Measurements from ENCODE around the gene TEX2. TPM values are rescaled to one million over a fixed set of nuclear protein-coding genes. Genes with fewer than 3 reads are reported as not detected.
A peak's percentile ranks its signal among the peaks of the same experiment; 100 is the strongest.
"Not testable (repeated sequence)": the region's sequence is repeated elsewhere in the genome, so short reads cannot be mapped to it uniquely, and the experiment has no call there.

TEX2 gene
- total RNA-seq, 6 donors from 2014 or later: 42.3 to 96.1 (median 53.4) TPM

DNA sequence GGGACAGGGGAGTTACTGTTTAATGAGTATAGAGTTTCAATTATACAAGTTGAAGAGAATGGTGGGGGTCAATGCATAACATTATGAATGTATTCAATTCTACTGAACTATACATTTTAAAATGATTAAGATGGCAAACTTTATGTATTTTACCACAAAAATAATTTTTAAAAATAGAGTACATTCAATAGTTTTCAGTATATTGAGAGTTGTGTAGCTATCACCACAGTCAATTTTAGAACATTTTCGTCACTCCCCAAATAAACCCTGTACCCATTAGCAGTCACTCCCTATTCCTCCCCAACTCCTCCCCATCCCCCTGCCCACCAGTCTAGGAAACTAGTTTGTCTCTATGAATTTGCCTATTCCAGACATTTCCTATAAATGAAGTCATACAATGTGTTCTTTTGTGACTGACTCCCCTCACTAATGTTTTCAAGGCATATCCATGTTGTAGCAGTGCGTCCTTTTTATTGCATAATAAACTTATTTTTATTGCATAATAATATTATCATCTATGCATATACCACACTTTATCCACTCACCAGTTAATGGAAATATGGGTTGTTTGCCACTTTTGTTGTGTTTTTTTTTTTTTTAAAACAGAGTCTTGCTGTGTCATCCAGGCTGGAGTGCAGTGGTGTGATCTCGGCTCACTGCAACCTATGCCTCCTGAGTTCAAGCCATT is 80.6 kb downstream of the TEX2 start:
- Histone ChIP-seq H3K27ac (peak overlapping the region in 1 of 4 donors; percentile 70), H3K4me3 (no peak overlapping the region), H3K9me3 (no peaks in the 10 kb centered on the region), H3K27me3 (no peaks in the 10 kb centered on the region), H3K4me1 (peaks cover 8 to 35% (median 23%) of the 10 kb centered on the region in 4 donors), H3K36me3 (peaks cover 0 to 10% (median under 1%) of the 10 kb centered on the region in 4 donors)
- no peak for TF ChIP-seq EP300 (IDR thresholded peaks at IDR 0.05)
- TF ChIP-seq POLR2AphosphoS5 (IDR thresholded peaks at IDR 0.05): no peak
- TF ChIP-seq POLR2A (IDR thresholded peaks at IDR 0.05): no peak
- TF ChIP-seq, protein P1, sequence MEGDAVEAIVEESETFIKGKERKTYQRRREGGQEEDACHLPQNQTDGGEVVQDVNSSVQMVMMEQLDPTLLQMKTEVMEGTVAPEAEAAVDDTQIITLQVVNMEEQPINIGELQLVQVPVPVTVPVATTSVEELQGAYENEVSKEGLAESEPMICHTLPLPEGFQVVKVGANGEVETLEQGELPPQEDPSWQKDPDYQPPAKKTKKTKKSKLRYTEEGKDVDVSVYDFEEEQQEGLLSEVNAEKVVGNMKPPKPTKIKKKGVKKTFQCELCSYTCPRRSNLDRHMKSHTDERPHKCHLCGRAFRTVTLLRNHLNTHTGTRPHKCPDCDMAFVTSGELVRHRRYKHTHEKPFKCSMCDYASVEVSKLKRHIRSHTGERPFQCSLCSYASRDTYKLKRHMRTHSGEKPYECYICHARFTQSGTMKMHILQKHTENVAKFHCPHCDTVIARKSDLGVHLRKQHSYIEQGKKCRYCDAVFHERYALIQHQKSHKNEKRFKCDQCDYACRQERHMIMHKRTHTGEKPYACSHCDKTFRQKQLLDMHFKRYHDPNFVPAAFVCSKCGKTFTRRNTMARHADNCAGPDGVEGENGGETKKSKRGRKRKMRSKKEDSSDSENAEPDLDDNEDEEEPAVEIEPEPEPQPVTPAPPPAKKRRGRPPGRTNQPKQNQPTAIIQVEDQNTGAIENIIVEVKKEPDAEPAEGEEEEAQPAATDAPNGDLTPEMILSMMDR (IDR thresholded peaks at IDR 0.05): no peak
- 80 to 87% methylated on average over 3 of the region's 3 CpGs for WGBS, 2 donors
- ATAC-seq (ENCODE audit: low FRiP score in 2 of 2) (no peak), DNase-seq (no peak)

- TF ChIP-seq POLR2A (IDR thresholded peaks at IDR 0.05) (peak in 1 of 4 donors; percentile 34), EP300 (IDR thresholded peaks at IDR 0.05) (peak in 1 of 4 donors; percentile 58), POLR2AphosphoS5 (IDR thresholded peaks at IDR 0.05) (peak in 1 of 2 donors; percentile 34)
- TF ChIP-seq, protein P1 (IDR thresholded peaks at IDR 0.05): peak in 1 of 6 experiments; percentile 27
- no peak overlapping the region for H3K4me3 ChIP-seq
- H3K27ac ChIP-seq: peak overlapping the region; percentile 65 to 75 (median 68)
- DNase-seq: peak in 1 of 2 donors; percentile 55
- peak in 1 of 2 donors; percentile 54 for ATAC-seq (ENCODE audit: low FRiP score in 2 of 2)
- 67 to 69% methylated on average over 11 of the region's 11 CpGs for WGBS, 2 donors
- H3K27me3 ChIP-seq: no peaks in the 10 kb centered on the region
- H3K36me3 ChIP-seq: peaks cover 0 to 6% (median 3%) of the 10 kb centered on the region in 4 donors
- no peaks in the 10 kb centered on the region for H3K9me3 ChIP-seq
- peaks cover 20 to 46% (median 34%) of the 10 kb centered on the region in 4 donors for H3K4me1 ChIP-seq
These were observed 82.7 kb downstream of the TEX2 start for GRCh38 chr17:64180089-64181073.

DNA sequence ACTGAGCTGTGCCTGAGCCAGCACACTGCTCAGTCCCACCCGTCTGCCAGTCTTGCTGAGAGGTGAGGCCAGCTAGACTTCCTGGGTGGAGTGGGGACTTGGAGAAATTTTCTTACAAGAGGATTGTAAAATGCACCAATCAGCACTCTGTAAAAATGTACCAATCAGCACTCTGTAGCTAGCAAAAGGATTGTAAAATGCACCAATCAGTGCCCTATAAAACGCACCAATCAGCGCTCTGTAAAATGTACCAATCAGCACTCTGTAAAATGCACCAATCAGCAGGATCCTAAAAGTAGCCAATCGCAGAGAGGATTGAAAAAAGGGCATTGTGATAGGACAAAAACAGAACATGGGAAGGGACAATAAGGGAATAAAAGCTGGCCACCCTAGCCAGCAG is 84.0 kb downstream of the TEX2 start:
- not testable (repeated sequence) for ATAC-seq (ENCODE audit: low FRiP score in 2 of 2); H3K27me3 ChIP-seq; H3K9me3 ChIP-seq; H3K4me3 ChIP-seq; H3K36me3 ChIP-seq; DNase-seq
- Histone ChIP-seq H3K4me1 (peaks cover 27 to 46% (median 36%) of the 10 kb centered on the region in 4 donors), H3K27ac (peak overlapping the region in 2 of 4 donors; percentile 9 to 14)
- WGBS, 2 donors: 67 to 76% methylated on average over 3 to 4 of the region's 4 CpGs

- H3K4me1 ChIP-seq: peaks cover 30 to 54% (median 37%) of the 10 kb centered on the region in 4 donors
These were observed 84.8 kb downstream of the TEX2 start for GRCh38 chr17:64178011-64178825.

More at GRCh38 chr17:64178011-64178825, 84.8 kb downstream of the TEX2 start:
- Histone ChIP-seq H3K36me3 (peaks cover 0 to 6% (median 3%) of the 10 kb centered on the region in 4 donors), H3K27ac (peak overlapping the region in 2 of 4 donors; percentile 9 to 79), H3K27me3 (no peaks in the 10 kb centered on the region), H3K4me3 (no peak overlapping the region), H3K9me3 (no peaks in the 10 kb centered on the region)
- 65 to 70% methylated on average over 7 to 9 of the region's 9 CpGs for WGBS, 2 donors
- DNase-seq (no peak), ATAC-seq (ENCODE audit: low FRiP score in 2 of 2) (no peak)
- no peak for TF ChIP-seq POLR2A (IDR thresholded peaks at IDR 0.05)
- TF ChIP-seq, protein P1 (IDR thresholded peaks at IDR 0.05): no peak
- no peak for TF ChIP-seq POLR2AphosphoS5 (IDR thresholded peaks at IDR 0.05)
- no peak for TF ChIP-seq EP300 (IDR thresholded peaks at IDR 0.05)
